ENCODE data around the gene CADPS2.
A peak's percentile ranks its signal among the peaks of the same experiment; 100 is the strongest.

DNA sequence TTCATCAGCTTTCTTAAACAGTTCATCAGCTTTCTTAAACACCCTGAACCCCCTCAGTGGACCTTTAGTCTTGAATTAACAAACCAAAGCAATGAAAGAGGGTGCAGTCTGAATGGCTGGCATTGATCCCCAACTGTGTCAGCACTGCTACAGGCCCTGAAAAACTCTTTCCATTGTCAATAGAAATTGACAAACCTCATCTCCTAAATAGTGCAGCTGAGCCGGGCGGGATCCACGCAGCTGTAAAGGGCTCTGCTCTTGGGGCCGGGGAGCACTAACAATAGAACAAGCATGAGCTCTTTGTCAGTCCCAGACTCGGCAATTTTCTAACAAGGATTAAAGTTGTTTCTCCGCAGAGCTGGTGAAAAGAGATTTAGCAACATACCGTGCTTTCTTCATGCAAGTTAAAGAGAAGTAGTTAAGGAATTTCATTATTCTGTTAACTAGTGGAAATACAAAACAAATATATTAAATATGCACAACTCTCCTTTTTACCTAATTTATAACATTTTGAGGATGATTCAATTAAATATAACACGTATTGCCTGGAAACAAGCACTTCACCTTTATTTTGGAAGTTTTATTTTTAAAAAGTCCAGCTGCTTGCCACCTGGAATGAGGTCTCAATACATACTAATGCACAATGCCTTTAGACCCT is 557.0 kb downstream of the CADPS2 start:
- TF ChIP-seq, protein P1, sequence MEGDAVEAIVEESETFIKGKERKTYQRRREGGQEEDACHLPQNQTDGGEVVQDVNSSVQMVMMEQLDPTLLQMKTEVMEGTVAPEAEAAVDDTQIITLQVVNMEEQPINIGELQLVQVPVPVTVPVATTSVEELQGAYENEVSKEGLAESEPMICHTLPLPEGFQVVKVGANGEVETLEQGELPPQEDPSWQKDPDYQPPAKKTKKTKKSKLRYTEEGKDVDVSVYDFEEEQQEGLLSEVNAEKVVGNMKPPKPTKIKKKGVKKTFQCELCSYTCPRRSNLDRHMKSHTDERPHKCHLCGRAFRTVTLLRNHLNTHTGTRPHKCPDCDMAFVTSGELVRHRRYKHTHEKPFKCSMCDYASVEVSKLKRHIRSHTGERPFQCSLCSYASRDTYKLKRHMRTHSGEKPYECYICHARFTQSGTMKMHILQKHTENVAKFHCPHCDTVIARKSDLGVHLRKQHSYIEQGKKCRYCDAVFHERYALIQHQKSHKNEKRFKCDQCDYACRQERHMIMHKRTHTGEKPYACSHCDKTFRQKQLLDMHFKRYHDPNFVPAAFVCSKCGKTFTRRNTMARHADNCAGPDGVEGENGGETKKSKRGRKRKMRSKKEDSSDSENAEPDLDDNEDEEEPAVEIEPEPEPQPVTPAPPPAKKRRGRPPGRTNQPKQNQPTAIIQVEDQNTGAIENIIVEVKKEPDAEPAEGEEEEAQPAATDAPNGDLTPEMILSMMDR (IDR thresholded peaks at IDR 0.05) = no peak
- TF ChIP-seq EZH2 (IDR thresholded peaks at IDR 0.05) (no peak), EZH2phosphoT487 (IDR thresholded peaks at IDR 0.05) (peak; percentile 92)

Data from neural progenitor cell (in vitro differentiated cells).